Renal cortex interstitium (tissue), 11 donors: Measurements from ENCODE around the gene KIFBP. TPM values are rescaled to one million over a fixed set of nuclear protein-coding genes. Genes with fewer than 3 reads are reported as not detected.

Source experiments
- DNase-seq, 11 donors: peaks; one replicate each; pipeline ENCODE4 v3.0.0-alpha.2; 2013; ENCODE audit warnings: low read depth in 9 of 11, low spot score in 4 of 11; ENCODE audit errors: extremely low read depth in 1 of 11
- polyA plus RNA-seq, 3 donors: library from polyadenylated mRNA; unstranded; fragments of 120-200 nt; gene quantifications; one replicate each; pipeline ENCODE4 v1.2.1, GENCODE V29; 2013; ENCODE audit not compliant: insufficient read length in 3 of 3

The KIFBP gene
- polyA plus RNA-seq, 3 donors, result 32.7 to 36.5 (median 34.7) TPM

GRCh38 chr10:69062901-69063300 lies 74.3 kb downstream of the KIFBP start:
- DNase-seq, result no peak

- no peak for DNase-seq
Observed at GRCh38 chr10:69064762-69065328, 76.2 kb downstream of the KIFBP start.

GRCh38 chr10:69065406-69066361 lies 77.1 kb downstream of the KIFBP start:
- DNase-seq, result no peak

Other genes starting within 250 kb of the KIFBP start
- gene STOX1, start 161.3 kb upstream of the KIFBP start, polyA plus RNA-seq, result 10 to 100 TPM in 2 of 3 donors, 1 to 10 TPM in 1; 6.1 to 12.4 (median 10.2) TPM
- gene DDX50, start 87.5 kb upstream of the KIFBP start, polyA plus RNA-seq, result 10 to 100 TPM; 57.7 to 71.2 (median 65.9) TPM
- gene DDX21, start 32.6 kb upstream of the KIFBP start, polyA plus RNA-seq, result 10 to 100 TPM; 51.7 to 63.8 (median 63.6) TPM
- 10 to 100 TPM; 14.4 to 26.8 (median 20.1) TPM for gene SRGN, start 99.3 kb downstream of the KIFBP start, polyA plus RNA-seq
- 100 to 1,000 TPM in 1 of 3 donors, 10 to 100 TPM in 2; 75.9 to 101 (median 81.1) TPM for gene VPS26A, start 135.4 kb downstream of the KIFBP start, polyA plus RNA-seq
- 10 to 100 TPM; 38.1 to 47.4 (median 43.3) TPM for gene SUPV3L1, start 191.4 kb downstream of the KIFBP start, polyA plus RNA-seq
- 10 to 100 TPM; 15.3 to 34.1 (median 15.6) TPM for gene HKDC1, start 231.5 kb downstream of the KIFBP start, polyA plus RNA-seq